Lung (tissue), 12 donors: ENCODE measurements around the gene GCNT1. TPM values are rescaled to one million over a fixed set of nuclear protein-coding genes. Genes with fewer than 3 reads are reported as not detected.

ENCODE experiments used
- ATAC-seq: fragments of 200-7000 bp; cut with Tn5 transposase; one replicate; pipeline ENCODE4 v1.9.1; 2020; ENCODE audit warnings: moderate number of reproducible peaks; ENCODE audit not compliant: insufficient read depth, low FRiP score
- DNase-seq, 3 donors: peaks; one replicate each; pipeline ENCODE4 v3.0.0-alpha.2; 2013 to 2017
- H3K27ac ChIP-seq, 2 donors: one replicate each; pipeline ENCODE4 v1.5.1; 2013; ENCODE audit warnings: mild to moderate bottlenecking in 2 of 2, moderate library complexity in 2 of 2, control low read depth in 1 of 2, inconsistent platforms in 1 of 2, low read depth in 1 of 2, low read length in 1 of 2
- H3K27me3 ChIP-seq, 3 donors: one replicate each; pipeline ENCODE4 v1.5.1; 2013; ENCODE audit warnings: low read length in 2 of 3; ENCODE audit not compliant: control insufficient read depth in 3 of 3, insufficient read depth in 3 of 3
- H3K36me3 ChIP-seq, 4 donors: one replicate each; pipeline ENCODE4 v1.5.1; 2013; ENCODE audit warnings: low read length in 4 of 4, mild to moderate bottlenecking in 1 of 4, moderate library complexity in 1 of 4; ENCODE audit not compliant: control insufficient read depth in 4 of 4, insufficient read depth in 4 of 4
- H3K4me1 ChIP-seq, 5 donors: one replicate each; pipeline ENCODE4 v1.5.1; 2013; ENCODE audit warnings: low read length in 5 of 5, mild to moderate bottlenecking in 2 of 5, moderate library complexity in 1 of 5; ENCODE audit not compliant: control insufficient read depth in 5 of 5, insufficient read depth in 5 of 5
- H3K4me3 ChIP-seq: one replicate; pipeline ENCODE4 v1.5.1; 2013; ENCODE audit warnings: mild to moderate bottlenecking, control low read depth, moderate library complexity
- H3K9ac ChIP-seq, 2 donors: one replicate each; pipeline ENCODE4 v1.5.1; 2013; ENCODE audit warnings: low read length in 2 of 2, control low read depth in 1 of 2; ENCODE audit not compliant: insufficient read depth in 1 of 2
- H3K9me3 ChIP-seq, 4 donors: one replicate each; pipeline ENCODE4 v1.5.1; 2013; ENCODE audit warnings: low read length in 3 of 4, mild to moderate bottlenecking in 1 of 4, moderate library complexity in 1 of 4; ENCODE audit not compliant: control insufficient read depth in 4 of 4, insufficient read depth in 3 of 4
- WGBS, 2 donors: extraction: QIAGEN DNeasy Blood & Tissue Kit; methylation state at CpG; one replicate each; pipeline ENCODE4 v1.1.7; 2013; 5-methylcytosine and 5-hydroxymethylcytosine counted together
- polyA plus RNA-seq, 2 donors: library from polyadenylated mRNA; stranded (reverse); fragments of 200-250 nt; gene quantifications; one replicate each; pipeline ENCODE4 v1.2.1, GENCODE V29; 2013
- total RNA-seq, 2 donors: library from RNA; depleted of rRNA in 1 of 2; stranded (reverse); fragments of >200 nt in 1 of 2; gene quantifications; one replicate each; pipeline ENCODE4 v1.2.1, GENCODE V29; 2014 to 2021
- TF ChIP-seq, protein P1 (sequence below): IDR thresholded peaks from 2 replicates; pipeline ENCODE4 v1.5.1; 2012; ENCODE audit warnings: mild to moderate bottlenecking; ENCODE audit errors: control extremely low read depth, extremely low read depth
- donor health status: control.
- donor health status: control.
- donor health status: Bipolar disorder and iron deficiency.
- donor health status: healthy.
- donor health status: DM: yes; HTN: yes; CAD: no.

GCNT1 gene
- total and polyA plus RNA-seq, 4 donors: 1.5 to 14.7 (median 7.5) TPM

DNA sequence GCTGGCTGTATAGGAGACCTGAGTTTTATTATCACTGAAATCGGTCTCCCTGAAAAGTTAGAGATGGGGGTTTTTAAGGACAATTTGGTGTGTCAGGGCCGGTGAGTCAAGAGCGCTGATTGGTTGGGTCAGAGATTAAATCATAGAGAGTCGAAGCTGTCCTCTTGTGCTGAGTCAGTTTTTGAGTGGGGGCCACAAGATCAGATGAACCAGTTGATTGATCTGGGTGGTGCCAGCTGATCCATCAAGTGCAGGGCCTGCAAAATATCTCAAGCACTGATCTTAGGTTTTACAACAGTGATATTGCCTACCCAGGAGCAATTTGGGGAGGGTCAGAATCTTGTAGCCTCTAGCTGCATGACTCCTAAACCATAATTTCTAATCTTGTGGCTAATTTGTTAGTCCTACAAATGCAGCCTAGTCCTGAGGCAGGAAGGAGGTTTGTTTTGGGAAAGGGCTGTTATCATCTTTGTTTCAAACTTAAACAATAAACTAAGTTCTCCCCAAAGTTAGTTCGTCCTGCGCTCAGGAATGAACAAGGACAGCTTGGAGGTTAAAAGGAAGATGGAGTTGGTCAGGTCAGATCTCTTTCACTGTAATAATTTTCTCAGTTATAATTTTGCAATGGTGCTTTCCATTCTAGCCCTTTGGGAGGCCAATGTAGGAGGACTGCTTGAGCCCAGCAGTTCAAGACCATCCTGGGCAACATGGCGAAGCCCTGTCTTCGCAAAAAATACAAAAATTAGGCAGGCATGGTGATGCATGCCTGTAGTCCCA, 33.1 kb upstream of the GCNT1 start:
- no peak overlapping the region for H3K27ac ChIP-seq
- H3K36me3 ChIP-seq: no peaks in the 10 kb centered on the region
- no peak overlapping the region for H3K4me3 ChIP-seq
- 92 to 93% methylated on average over 8 of the region's 8 CpGs for WGBS, 2 donors
- H3K9me3 ChIP-seq: no peaks in the 10 kb centered on the region
- TF ChIP-seq, protein P1, sequence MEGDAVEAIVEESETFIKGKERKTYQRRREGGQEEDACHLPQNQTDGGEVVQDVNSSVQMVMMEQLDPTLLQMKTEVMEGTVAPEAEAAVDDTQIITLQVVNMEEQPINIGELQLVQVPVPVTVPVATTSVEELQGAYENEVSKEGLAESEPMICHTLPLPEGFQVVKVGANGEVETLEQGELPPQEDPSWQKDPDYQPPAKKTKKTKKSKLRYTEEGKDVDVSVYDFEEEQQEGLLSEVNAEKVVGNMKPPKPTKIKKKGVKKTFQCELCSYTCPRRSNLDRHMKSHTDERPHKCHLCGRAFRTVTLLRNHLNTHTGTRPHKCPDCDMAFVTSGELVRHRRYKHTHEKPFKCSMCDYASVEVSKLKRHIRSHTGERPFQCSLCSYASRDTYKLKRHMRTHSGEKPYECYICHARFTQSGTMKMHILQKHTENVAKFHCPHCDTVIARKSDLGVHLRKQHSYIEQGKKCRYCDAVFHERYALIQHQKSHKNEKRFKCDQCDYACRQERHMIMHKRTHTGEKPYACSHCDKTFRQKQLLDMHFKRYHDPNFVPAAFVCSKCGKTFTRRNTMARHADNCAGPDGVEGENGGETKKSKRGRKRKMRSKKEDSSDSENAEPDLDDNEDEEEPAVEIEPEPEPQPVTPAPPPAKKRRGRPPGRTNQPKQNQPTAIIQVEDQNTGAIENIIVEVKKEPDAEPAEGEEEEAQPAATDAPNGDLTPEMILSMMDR: no peak
- H3K9ac ChIP-seq: no peak overlapping the region
- H3K27me3 ChIP-seq: no peaks in the 10 kb centered on the region
- ATAC-seq (no peak), DNase-seq (no peak)
- no peaks in the 10 kb centered on the region for H3K4me1 ChIP-seq

DNA sequence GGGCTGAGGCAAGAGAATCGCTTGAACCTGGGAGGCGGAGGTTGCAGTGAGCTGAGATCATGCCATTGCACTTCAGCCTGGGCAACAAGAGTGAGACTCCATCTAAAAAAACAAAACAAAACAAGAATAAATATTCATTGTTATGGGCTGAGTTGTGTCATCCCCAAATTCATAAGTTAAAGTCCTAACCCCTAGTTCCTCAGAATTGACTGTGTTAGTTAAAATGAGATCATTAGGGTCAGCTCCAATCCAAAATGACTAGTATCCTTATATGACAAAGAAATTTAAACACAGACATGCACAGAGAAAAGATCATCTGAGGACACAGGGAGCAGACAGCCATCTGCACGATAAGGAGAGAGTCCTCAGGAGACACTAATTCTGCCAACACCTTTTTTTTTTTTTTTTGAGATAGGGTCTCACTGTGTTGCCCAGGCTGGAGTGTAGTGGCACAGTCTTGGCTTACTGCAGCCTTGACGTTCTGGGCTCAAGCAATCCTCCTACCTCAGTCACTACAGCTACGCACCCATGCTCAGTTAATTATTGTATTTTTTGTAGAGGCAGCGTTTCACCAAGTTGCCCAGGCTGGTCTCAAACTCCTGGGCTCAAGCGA, 32.1 kb upstream of the GCNT1 start:
- ATAC-seq (no peak), DNase-seq (no peak)
- H3K36me3 ChIP-seq: no peaks in the 10 kb centered on the region
- TF ChIP-seq, protein P1: no peak
- H3K9ac ChIP-seq: no peak overlapping the region
- no peaks in the 10 kb centered on the region for H3K4me1 ChIP-seq
- H3K27me3 ChIP-seq: no peaks in the 10 kb centered on the region
- H3K27ac ChIP-seq: no peak overlapping the region
- H3K4me3 ChIP-seq: no peak overlapping the region
- WGBS, 2 donors: 89 to 92% methylated on average over 7 of the region's 7 CpGs
- H3K9me3 ChIP-seq: no peaks in the 10 kb centered on the region

DNA sequence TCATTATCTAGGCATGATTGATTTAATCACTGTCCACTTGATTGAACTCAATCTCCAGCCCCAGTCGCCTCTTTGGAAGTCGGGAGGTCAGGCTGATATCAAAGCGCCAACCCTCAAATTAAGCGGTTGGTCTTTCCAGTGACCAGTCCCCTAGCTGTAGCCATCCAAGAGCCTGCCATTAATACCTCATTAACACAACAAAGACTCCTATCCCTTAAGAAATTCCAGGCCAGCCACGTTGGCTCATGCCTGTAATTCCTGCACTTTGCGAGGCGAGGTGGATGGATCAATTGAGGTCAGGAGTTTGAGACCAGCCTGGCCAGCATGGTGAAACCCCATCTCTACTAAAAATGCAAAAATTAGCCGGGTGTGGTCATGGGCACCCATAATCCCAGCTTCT, 27.4 kb upstream of the GCNT1 start:
- H3K36me3 ChIP-seq: no peaks in the 10 kb centered on the region

More for the DNA sequence above, 27.4 kb upstream of the GCNT1 start:
- no peak for DNase-seq
- H3K9me3 ChIP-seq: no peaks in the 10 kb centered on the region
- H3K9ac ChIP-seq: no peak overlapping the region
- no peak overlapping the region for H3K4me3 ChIP-seq
- no peak overlapping the region for H3K27ac ChIP-seq
- no peaks in the 10 kb centered on the region for H3K4me1 ChIP-seq
- TF ChIP-seq, protein P1: no peak
- H3K27me3 ChIP-seq: no peaks in the 10 kb centered on the region
- ATAC-seq: no peak
- WGBS, 2 donors: 87 to 95% methylated on average over 8 of the region's 8 CpGs
